Measurements from ENCODE around the gene TARM1.

TARM1 gene

DNA sequence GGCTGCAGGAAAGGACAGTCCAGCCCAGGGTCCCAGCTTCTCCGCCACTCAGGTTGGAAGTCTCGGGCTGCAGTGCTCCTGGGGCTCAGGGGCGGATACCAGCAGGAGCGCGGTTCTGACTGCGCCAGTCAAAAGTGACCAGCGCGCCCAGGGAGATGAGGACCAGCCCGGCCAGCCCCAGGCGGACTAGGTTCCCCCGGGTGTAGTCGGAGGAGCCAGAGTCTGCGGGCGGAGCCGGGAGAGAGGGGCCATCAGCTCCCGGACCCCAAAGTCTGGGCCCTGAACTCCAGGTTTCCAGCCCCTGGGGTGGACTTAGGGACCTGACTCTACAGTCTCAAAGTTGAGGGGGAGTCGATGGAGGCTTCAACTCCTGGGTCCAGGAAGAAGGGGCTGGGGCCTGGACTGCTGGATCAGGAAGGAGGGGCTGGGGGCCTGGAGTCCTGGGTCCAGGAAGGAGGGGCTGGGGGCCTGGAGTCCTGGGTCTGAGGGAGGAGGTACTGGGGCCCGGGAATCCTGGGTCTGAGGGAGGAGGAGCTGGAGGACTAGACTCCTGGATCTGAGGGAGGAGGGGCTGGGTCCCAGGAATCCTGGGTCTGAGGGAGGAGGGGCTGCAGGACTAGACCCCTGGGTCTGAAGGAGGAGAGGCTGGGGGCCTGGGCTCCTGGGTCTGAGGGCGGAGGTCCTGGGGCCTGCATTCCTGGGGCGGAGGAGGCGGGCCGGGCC lies 14.1 kb upstream of the TARM1 start:
- no peaks in the 10 kb centered on the region for H3K36me3 ChIP-seq (ENCODE audit: low read length)
- H3K9me2 ChIP-seq (replicated peaks; ENCODE audit: insufficient read depth, low read length): no peaks in the 10 kb centered on the region
- no peaks in the 10 kb centered on the region for H3K27me3 ChIP-seq (ENCODE audit: low read length)
- H4K20me1 ChIP-seq (ENCODE audit: low read depth, low read length): no peaks in the 10 kb centered on the region
- H3K27ac ChIP-seq (ENCODE audit: low read depth, low read length): no peak overlapping the region
- no peak overlapping the region for H3K9ac ChIP-seq (ENCODE audit: low read length)
- no peaks in the 10 kb centered on the region for H3K79me2 ChIP-seq (ENCODE audit: insufficient read depth, low read length)
- no peak overlapping the region for H3K4me2 ChIP-seq (ENCODE audit: low read depth, low read length, poor library complexity, severe bottlenecking)
- H3K9me3 ChIP-seq (ENCODE audit: insufficient read depth, low read length): no peaks in the 10 kb centered on the region
- TF ChIP-seq, protein P1, sequence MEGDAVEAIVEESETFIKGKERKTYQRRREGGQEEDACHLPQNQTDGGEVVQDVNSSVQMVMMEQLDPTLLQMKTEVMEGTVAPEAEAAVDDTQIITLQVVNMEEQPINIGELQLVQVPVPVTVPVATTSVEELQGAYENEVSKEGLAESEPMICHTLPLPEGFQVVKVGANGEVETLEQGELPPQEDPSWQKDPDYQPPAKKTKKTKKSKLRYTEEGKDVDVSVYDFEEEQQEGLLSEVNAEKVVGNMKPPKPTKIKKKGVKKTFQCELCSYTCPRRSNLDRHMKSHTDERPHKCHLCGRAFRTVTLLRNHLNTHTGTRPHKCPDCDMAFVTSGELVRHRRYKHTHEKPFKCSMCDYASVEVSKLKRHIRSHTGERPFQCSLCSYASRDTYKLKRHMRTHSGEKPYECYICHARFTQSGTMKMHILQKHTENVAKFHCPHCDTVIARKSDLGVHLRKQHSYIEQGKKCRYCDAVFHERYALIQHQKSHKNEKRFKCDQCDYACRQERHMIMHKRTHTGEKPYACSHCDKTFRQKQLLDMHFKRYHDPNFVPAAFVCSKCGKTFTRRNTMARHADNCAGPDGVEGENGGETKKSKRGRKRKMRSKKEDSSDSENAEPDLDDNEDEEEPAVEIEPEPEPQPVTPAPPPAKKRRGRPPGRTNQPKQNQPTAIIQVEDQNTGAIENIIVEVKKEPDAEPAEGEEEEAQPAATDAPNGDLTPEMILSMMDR (IDR thresholded peaks at IDR 0.05; ENCODE audit: insufficient read depth, low read length, poor library complexity, severe bottlenecking): no peak
- TF ChIP-seq EZH2phosphoT487 (conservative IDR thresholded peaks at IDR 0.05; ENCODE audit: low read length): no peak
- H3F3A ChIP-seq (ENCODE audit: insufficient read depth): no peaks in the 10 kb centered on the region
- no peak overlapping the region for H2AFZ ChIP-seq (ENCODE audit: low read depth, low read length, severe bottlenecking)
- H3K4me3 ChIP-seq (ENCODE audit: insufficient read depth, low read length, poor library complexity, severe bottlenecking): no peak overlapping the region

DNA sequence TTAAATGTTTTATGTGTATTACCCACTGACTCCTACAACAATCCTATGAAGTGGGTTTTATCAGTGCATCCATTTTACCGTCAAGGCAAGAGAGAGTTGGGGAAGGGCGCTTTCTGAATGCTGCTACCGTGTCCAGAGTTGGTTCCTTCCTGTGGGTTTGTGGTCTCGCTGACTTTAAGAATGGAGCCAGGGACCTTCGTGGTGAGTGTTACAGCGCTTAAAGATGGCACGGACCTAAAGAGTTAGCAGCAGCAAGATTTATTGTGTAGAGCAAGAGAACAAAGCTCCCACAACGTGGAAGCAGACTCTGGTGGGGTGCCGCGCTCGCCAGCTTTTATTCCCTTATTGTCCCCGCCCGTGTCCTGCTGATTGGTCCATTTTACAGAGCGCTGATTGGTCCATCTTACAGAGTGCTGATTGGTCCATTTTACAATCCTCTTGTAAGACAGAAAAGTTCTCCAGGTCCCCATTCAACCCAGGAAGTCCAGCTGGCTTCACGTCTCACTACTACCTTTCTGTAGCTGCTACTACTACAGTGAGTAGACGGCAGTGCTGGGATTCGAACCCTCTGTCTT lies 13.3 kb upstream of the TARM1 start:
- Histone ChIP-seq H3K79me2 (ENCODE audit: insufficient read depth, low read length) (no peaks in the 10 kb centered on the region), H3K9ac (ENCODE audit: low read length) (no peak overlapping the region), H3K4me3 (ENCODE audit: insufficient read depth, low read length, poor library complexity, severe bottlenecking) (no peak overlapping the region), H3F3A (ENCODE audit: insufficient read depth) (no peaks in the 10 kb centered on the region), H3K4me2 (ENCODE audit: low read depth, low read length, poor library complexity, severe bottlenecking) (no peak overlapping the region), H3K36me3 (ENCODE audit: low read length) (no peaks in the 10 kb centered on the region), H3K27me3 (ENCODE audit: low read length) (no peaks in the 10 kb centered on the region), H3K9me3 (ENCODE audit: insufficient read depth, low read length) (no peaks in the 10 kb centered on the region), H3K9me2 (replicated peaks; ENCODE audit: insufficient read depth, low read length) (no peaks in the 10 kb centered on the region), H2AFZ (ENCODE audit: low read depth, low read length, severe bottlenecking) (no peak overlapping the region), H4K20me1 (ENCODE audit: low read depth, low read length) (no peaks in the 10 kb centered on the region), H3K27ac (ENCODE audit: low read depth, low read length) (no peak overlapping the region)
- no peak for TF ChIP-seq EZH2phosphoT487 (conservative IDR thresholded peaks at IDR 0.05; ENCODE audit: low read length)
- TF ChIP-seq, protein P1 (IDR thresholded peaks at IDR 0.05; ENCODE audit: insufficient read depth, low read length, poor library complexity, severe bottlenecking): no peak

DNA sequence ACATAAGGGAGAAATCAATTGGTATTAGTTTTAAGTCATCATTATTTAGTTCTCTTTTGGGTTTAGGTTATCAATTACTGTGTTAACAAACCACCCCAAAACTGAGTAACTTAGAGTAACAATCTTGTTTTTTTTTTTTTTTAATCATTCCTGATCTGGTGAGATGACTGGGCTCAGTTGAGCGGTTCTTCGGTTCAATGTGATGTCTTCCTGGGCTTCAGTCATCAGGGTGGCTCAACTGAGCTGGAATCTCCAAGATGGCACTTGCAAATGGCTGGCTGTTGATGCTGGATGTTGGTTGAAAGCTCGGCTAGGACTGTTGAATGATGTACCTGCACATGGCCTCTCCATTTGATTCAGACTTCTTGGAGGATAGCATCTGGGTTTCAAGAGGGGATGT lies 3.2 kb upstream of the TARM1 start:
- no peaks in the 10 kb centered on the region for H3K27me3 ChIP-seq (ENCODE audit: low read length)
- no peaks in the 10 kb centered on the region for H4K20me1 ChIP-seq (ENCODE audit: low read depth, low read length)
- no peaks in the 10 kb centered on the region for H3K36me3 ChIP-seq (ENCODE audit: low read length)
- H3K4me2 ChIP-seq (ENCODE audit: low read depth, low read length, poor library complexity, severe bottlenecking): no peak overlapping the region
- no peak overlapping the region for H3K4me3 ChIP-seq (ENCODE audit: insufficient read depth, low read length, poor library complexity, severe bottlenecking)
- H3K9me3 ChIP-seq (ENCODE audit: insufficient read depth, low read length): peaks cover 16% of the 10 kb centered on the region
- H3K9me2 ChIP-seq (replicated peaks; ENCODE audit: insufficient read depth, low read length): no peaks in the 10 kb centered on the region
- H3K79me2 ChIP-seq (ENCODE audit: insufficient read depth, low read length): no peaks in the 10 kb centered on the region
- no peaks in the 10 kb centered on the region for H3F3A ChIP-seq (ENCODE audit: insufficient read depth)
- no peak overlapping the region for H2AFZ ChIP-seq (ENCODE audit: low read depth, low read length, severe bottlenecking)
- H3K27ac ChIP-seq (ENCODE audit: low read depth, low read length): no peak overlapping the region
- H3K9ac ChIP-seq (ENCODE audit: low read length): no peak overlapping the region
- TF ChIP-seq, protein P1 (IDR thresholded peaks at IDR 0.05; ENCODE audit: insufficient read depth, low read length, poor library complexity, severe bottlenecking): no peak
- TF ChIP-seq EZH2phosphoT487 (conservative IDR thresholded peaks at IDR 0.05; ENCODE audit: low read length): no peak

Data from SU-DHL-6 (cell line).